CD4-positive, alpha-beta T cell treated with Interleukin-2 at 100 ng/mL for 4 hours (primary cell): ENCODE measurements around the gene KIR2DL3.

Experiments
- DNase-seq: peaks from one replicate; pipeline ENCODE4 v3.0.0-alpha.2; 2020; ENCODE audit warnings: low spot score

The KIR2DL3 gene

DNA sequence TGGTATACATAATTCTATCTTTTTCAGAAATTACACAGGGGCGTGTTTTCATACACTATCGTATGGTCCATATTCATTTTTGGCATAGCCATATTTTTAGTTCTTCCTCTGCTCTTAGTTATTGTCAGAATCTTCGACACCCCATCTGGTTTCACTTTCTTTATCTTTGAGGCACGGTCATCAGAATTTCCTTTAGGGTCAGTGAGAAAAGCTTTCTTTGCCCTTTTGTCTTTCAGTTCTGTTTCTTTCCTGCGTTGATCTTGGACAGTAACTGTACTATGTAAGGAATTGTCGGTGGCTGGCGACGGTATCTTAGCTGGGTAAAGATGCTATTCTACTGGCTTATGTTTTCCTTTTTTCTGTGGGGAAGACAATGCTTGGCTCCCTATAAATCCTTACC, 54.5 kb downstream of the KIR2DL3 start:
- DNase-seq, result no peak

DNA sequence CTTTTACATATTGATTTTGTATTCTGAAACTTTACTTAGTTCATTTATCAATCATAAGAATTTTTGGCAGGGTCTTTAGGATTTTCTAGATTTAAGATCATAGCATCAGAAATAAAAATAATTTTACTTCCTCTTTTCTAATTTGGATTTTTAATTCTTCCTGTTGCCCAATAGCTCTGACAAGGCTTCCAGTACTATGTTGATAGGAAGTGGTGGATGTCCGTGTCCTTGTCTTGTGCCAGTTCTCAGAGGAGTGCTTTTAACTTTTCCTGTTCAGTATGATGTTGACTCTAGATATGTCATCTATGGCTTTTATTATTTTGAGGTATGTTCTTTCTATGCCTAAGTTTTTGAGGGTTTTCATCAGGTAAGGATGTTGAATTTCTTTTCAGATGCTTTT, 57.4 kb downstream of the KIR2DL3 start:
- no peak for DNase-seq
